Activated naive CD8-positive, alpha-beta T cell treated with anti-CD3 and anti-CD28 coated beads, Interleukin-2, amount 50 U/mL, for 16 hours (primary cell): ENCODE measurements around the gene SLC26A8.
"Not testable (repeated sequence)": the region's sequence is repeated elsewhere in the genome, so short reads cannot be mapped to it uniquely, and the experiment has no call there.

Source experiments
- DNase-seq: peaks from one replicate; pipeline ENCODE4 v3.0.0-alpha.2; 2020; ENCODE audit warnings: low read depth, low spot score

The SLC26A8 gene

GRCh38 chr6:36050947-36051710 lies 26.7 kb upstream of the SLC26A8 start:
- no peak for DNase-seq

- DNase-seq, result no peak
Observed at GRCh38 chr6:36050305-36050704, 25.9 kb upstream of the SLC26A8 start.

- no peak for DNase-seq
Observed at GRCh38 chr6:36049582-36049981, 25.1 kb upstream of the SLC26A8 start.

- DNase-seq, result no peak
Observed at GRCh38 chr6:36042618-36043260, 18.3 kb upstream of the SLC26A8 start.

GRCh38 chr6:36040958-36041357 lies 16.5 kb upstream of the SLC26A8 start:
- no peak for DNase-seq

GRCh38 chr6:36039112-36039511 lies 14.7 kb upstream of the SLC26A8 start:
- DNase-seq, result no peak

GRCh38 chr6:36038120-36038876 lies 13.9 kb upstream of the SLC26A8 start:
- no peak for DNase-seq

GRCh38 chr6:36035225-36035624 lies 10.8 kb upstream of the SLC26A8 start:
- DNase-seq, result no peak

- no peak for DNase-seq
Observed at GRCh38 chr6:36034441-36034840, 10.0 kb upstream of the SLC26A8 start.

- peak; percentile 14 for DNase-seq
Observed at GRCh38 chr6:36033935-36034334, 9.5 kb upstream of the SLC26A8 start.

- not testable (repeated sequence) for DNase-seq
Observed at GRCh38 chr6:36033144-36033543, 8.7 kb upstream of the SLC26A8 start.

- no peak for DNase-seq
Observed at GRCh38 chr6:36032261-36032660, 7.8 kb upstream of the SLC26A8 start.

GRCh38 chr6:36029464-36029863 lies 5.0 kb upstream of the SLC26A8 start:
- no peak for DNase-seq

GRCh38 chr6:36028877-36029324 lies 4.5 kb upstream of the SLC26A8 start:
- DNase-seq, result peak; percentile 37

GRCh38 chr6:36028088-36028876 lies 3.8 kb upstream of the SLC26A8 start:
- no peak for DNase-seq

GRCh38 chr6:36027501-36028087 lies 3.2 kb upstream of the SLC26A8 start, which contains the start of gene MAPK14:
MAPK14 (plus strand) TSS chr6:36027808; CDS start chr6:36028158, 350 bp downstream.
- peak; percentile 98 for DNase-seq

GRCh38 chr6:36025932-36026327 lies 1.5 kb upstream of the SLC26A8 start:
- DNase-seq, result no peak

- DNase-seq, result no peak
Observed at GRCh38 chr6:36025260-36025931, 955 bp upstream of the SLC26A8 start.

GRCh38 chr6:36020154-36020553 lies 4.3 kb downstream of the SLC26A8 start:
- no peak for DNase-seq

- DNase-seq, result no peak
Observed at GRCh38 chr6:36019167-36019566, 5.3 kb downstream of the SLC26A8 start.

GRCh38 chr6:36018339-36018738 lies 6.1 kb downstream of the SLC26A8 start:
- DNase-seq, result no peak
